C4-2B (cell line): ENCODE measurements around the gene SLC39A11.

Experiments
- H3K27ac ChIP-seq: fragments of 450-650 bp; 2 replicates; pipeline ENCODE4 v1.5.1; 2017
- CTCF ChIP-seq: fragments of 450-650 bp; conservative IDR thresholded peaks from 2 replicates; pipeline ENCODE4 v1.5.1; 2017; ENCODE audit warnings: mild to moderate bottlenecking
- ZFX ChIP-seq: fragments of 450-650 bp; IDR thresholded peaks from 2 replicates; pipeline ENCODE4 v1.6.1; 2017

Gene SLC39A11

GRCh38 chr17:72597354-72598087, 495.0 kb downstream of the SLC39A11 start:
- H3K27ac ChIP-seq, result no peak overlapping the region
- TF ChIP-seq ZFX (no peak), CTCF (no peak)
